Measurements from ENCODE around the gene ANO2. TPM values are rescaled to one million over a fixed set of nuclear protein-coding genes. Genes with fewer than 3 reads are reported as not detected.

ANO2 gene
- total and polyA plus RNA-seq, 7 donors, result 1.3 to 9.3 (median 4.2) TPM

GRCh38 chr12:5648692-5649359, 296.2 kb downstream of the ANO2 start:
- no peak overlapping the region for H3K4me3 ChIP-seq
- no peaks in the 10 kb centered on the region for H3K9me3 ChIP-seq
- H3K27ac ChIP-seq, result no peak overlapping the region
- DNase-seq, result no peak
- intact Hi-C loops (cut with DNase I), result loop anchor here in 1 of 2 donors (5.0 kb wide), 1 partner anchor 222 kb away; no protein-coding TSS in a partner anchor
- TF ChIP-seq, protein P1, sequence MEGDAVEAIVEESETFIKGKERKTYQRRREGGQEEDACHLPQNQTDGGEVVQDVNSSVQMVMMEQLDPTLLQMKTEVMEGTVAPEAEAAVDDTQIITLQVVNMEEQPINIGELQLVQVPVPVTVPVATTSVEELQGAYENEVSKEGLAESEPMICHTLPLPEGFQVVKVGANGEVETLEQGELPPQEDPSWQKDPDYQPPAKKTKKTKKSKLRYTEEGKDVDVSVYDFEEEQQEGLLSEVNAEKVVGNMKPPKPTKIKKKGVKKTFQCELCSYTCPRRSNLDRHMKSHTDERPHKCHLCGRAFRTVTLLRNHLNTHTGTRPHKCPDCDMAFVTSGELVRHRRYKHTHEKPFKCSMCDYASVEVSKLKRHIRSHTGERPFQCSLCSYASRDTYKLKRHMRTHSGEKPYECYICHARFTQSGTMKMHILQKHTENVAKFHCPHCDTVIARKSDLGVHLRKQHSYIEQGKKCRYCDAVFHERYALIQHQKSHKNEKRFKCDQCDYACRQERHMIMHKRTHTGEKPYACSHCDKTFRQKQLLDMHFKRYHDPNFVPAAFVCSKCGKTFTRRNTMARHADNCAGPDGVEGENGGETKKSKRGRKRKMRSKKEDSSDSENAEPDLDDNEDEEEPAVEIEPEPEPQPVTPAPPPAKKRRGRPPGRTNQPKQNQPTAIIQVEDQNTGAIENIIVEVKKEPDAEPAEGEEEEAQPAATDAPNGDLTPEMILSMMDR (IDR thresholded peaks at IDR 0.05), result peak; percentile 32
- H3K27me3 ChIP-seq (ENCODE audit: insufficient read depth in 3 of 3, low read length in 2 of 3), result peaks cover 0 to 16% (median 0%) of the 10 kb centered on the region in 3 donors
- 34 to 38% (median 35%) methylated on average over 9 of the region's 9 CpGs for WGBS, 3 donors
- no peak for ATAC-seq
- H3K4me1 ChIP-seq, result no peaks in the 10 kb centered on the region
- no peaks in the 10 kb centered on the region for H3K36me3 ChIP-seq (ENCODE audit: insufficient read depth in 1 of 2, low read depth in 1 of 2)

- no peaks in the 10 kb centered on the region for H3K4me1 ChIP-seq
- no peak overlapping the region for H3K4me3 ChIP-seq
- no peaks in the 10 kb centered on the region for H3K9me3 ChIP-seq
- TF ChIP-seq, protein P1 (IDR thresholded peaks at IDR 0.05), result no peak
- ATAC-seq (no peak), DNase-seq (no peak)
- H3K27me3 ChIP-seq (ENCODE audit: insufficient read depth in 3 of 3, low read length in 2 of 3), result peaks cover 0 to 7% (median 0%) of the 10 kb centered on the region in 3 donors
- intact Hi-C loops (cut with DNase I), result no loop called here
- no peaks in the 10 kb centered on the region for H3K36me3 ChIP-seq (ENCODE audit: insufficient read depth in 1 of 2, low read depth in 1 of 2)
- H3K27ac ChIP-seq, result no peak overlapping the region
- WGBS, 3 donors, result 38 to 51% (median 42%) methylated on average over 2 of the region's 2 CpGs
These were observed 301.8 kb downstream of the ANO2 start for GRCh38 chr12:5643266-5643665.

DNA sequence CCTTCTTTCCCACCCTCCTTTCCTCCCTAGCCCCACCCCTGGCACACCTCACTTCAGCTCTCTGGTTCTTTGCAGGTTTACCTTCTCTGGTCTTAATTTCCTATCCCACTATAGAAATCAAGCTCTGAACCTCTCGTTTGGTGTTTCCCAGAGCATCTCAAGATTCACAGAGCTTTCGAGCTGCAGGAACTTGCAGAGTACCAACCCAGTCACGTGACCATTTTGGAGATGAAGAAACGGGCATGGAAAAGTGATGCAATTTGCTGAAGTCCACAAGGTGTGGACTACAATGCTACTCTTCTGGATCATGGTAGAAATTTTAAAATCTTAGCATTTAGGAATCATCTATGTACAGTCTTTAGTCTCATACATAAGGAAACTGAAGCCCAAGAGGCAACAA, 307.4 kb downstream of the ANO2 start:
- H3K9me3 ChIP-seq, result no peaks in the 10 kb centered on the region
- H3K4me1 ChIP-seq, result no peaks in the 10 kb centered on the region
- TF ChIP-seq, protein P1 (IDR thresholded peaks at IDR 0.05), result no peak
- peaks cover 0 to 6% (median 2%) of the 10 kb centered on the region in 3 donors for H3K27me3 ChIP-seq (ENCODE audit: insufficient read depth in 3 of 3, low read length in 2 of 3)
- DNase-seq, result no peak
- intact Hi-C loops (cut with DNase I), result no loop called here
- no peak overlapping the region for H3K27ac ChIP-seq
- no peak for ATAC-seq
- 73 to 92% (median 84%) methylated on average over 4 of the region's 4 CpGs for WGBS, 3 donors
- H3K4me3 ChIP-seq, result no peak overlapping the region
- no peaks in the 10 kb centered on the region for H3K36me3 ChIP-seq (ENCODE audit: insufficient read depth in 1 of 2, low read depth in 1 of 2)

DNA sequence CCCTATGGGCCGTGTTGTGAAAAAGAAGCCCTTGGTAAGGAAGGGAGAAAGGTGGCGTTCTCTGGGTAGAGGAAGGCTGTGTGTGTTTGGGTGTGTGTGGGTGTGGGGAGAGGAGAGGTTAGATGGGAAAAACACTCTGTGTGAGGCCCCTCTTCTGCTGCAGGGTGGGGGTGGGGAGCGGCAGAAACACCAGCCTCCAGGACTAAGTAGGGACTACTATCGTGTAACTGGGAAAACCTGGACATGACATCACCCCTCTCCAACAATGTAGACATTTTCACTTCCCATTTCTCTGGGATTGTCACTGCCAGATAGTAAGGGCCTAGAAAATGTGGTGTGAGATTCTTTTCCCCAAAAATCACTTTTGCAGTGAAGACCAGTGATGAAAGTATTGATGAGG, 308.2 kb downstream of the ANO2 start:
- no peaks in the 10 kb centered on the region for H3K36me3 ChIP-seq (ENCODE audit: insufficient read depth in 1 of 2, low read depth in 1 of 2)
- no peaks in the 10 kb centered on the region for H3K9me3 ChIP-seq
- TF ChIP-seq, protein P1 (IDR thresholded peaks at IDR 0.05), result no peak
- intact Hi-C loops (cut with DNase I), result no loop called here
- no peak overlapping the region for H3K4me3 ChIP-seq
- WGBS, 3 donors, result 64 to 82% (median 79%) methylated on average over 4 of the region's 4 CpGs
- no peaks in the 10 kb centered on the region for H3K4me1 ChIP-seq
- DNase-seq (no peak), ATAC-seq (no peak)
- H3K27me3 ChIP-seq (ENCODE audit: insufficient read depth in 3 of 3, low read length in 2 of 3), result peaks cover 0 to 6% (median 3%) of the 10 kb centered on the region in 3 donors
- H3K27ac ChIP-seq, result no peak overlapping the region

- 15 to 21% (median 19%) methylated on average over 3 of the region's 3 CpGs for WGBS, 3 donors
- TF ChIP-seq, protein P1 (IDR thresholded peaks at IDR 0.05), result no peak
- Histone ChIP-seq H3K4me1 (no peaks in the 10 kb centered on the region), H3K27ac (no peak overlapping the region), H3K9me3 (no peaks in the 10 kb centered on the region), H3K4me3 (no peak overlapping the region), H3K27me3 (ENCODE audit: insufficient read depth in 3 of 3, low read length in 2 of 3) (peaks cover 0 to 12% (median 7%) of the 10 kb centered on the region in 3 donors), H3K36me3 (ENCODE audit: insufficient read depth in 1 of 2, low read depth in 1 of 2) (no peaks in the 10 kb centered on the region)
- ATAC-seq (no peak), DNase-seq (no peak)
- intact Hi-C loops (cut with DNase I), result no loop called here
These were observed 312.0 kb downstream of the ANO2 start for GRCh38 chr12:5633106-5633505.
